ENCODE data around the gene PAX6.

Gene PAX6

DNA sequence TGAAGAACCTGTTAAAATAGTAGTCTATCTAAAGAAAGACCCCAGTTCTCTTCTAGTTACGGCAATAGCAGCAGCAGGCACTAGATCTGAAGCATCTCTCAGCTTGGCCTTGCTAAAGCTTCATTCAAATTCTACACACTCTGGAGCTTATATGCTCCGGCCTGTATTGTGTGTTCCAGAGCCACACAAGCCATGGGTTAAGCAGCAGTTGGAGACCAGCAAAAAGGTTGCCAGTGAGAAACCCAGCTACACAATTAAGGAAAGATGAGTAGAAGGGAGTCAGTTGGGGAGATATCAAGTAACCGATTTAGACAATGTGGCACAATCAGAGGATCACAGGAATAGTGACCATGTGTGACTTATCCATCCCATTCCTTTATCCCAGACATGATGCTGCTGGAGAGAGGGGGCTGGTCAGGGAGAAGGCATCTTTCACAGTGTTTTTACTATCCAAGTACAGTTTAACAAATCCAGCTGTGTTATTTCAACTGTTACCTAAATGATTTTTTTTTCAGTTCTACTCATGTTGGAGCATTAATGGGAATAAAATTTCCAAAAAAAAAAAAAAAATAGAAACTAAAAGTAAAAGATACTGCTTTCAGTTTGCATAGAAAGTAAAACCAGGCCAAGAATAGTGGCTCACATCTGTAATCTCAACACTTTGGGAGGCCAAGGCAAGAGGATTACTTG is 41.0 kb downstream of the PAX6 start:
- intact Hi-C loops (cut with DNase I; ENCODE audit: low total_unique reads) = no loop called here
- DNase-seq = no peak
- no peak overlapping the region for H3K4me3 ChIP-seq

DNA sequence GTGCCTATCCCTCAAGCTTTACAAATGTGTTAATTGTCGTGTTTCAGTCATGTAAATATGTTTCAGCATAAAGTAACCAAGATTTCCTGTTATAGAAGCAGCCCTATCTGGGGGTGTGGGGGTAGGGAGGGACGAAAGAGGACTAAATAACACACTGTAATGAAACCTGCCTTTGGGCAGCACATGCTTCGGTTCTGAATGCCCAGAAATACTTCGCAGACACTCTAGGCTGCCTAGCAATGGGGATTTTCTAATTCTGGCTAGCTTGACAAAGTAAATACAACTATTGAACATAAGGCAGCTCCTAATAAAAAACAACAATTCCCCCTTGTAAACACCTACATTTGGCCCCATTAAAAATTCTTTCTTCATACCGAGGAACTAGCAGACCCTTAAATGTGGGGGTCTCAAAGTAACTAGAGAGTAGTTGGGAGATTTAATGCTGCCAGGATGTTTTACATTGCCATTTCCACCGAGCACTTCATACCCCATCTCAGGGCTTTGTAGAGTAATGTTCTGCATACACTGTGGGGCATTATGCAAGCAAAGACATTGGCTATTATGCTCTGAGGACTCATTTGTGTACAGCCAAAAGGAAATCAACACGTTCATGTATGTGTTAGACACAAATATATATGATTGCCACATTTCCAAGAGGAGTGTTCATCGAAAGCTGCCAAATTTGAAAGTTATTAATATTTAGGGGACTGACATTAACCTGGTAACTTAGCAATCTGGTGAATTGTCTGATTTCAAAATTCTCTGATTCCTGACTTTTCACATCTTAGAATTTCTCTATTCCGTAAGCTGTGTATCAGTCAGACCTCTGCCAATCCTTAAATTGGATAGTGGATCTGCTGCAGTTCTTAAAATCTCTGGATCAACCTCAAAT is 42.1 kb downstream of the PAX6 start:
- Histone ChIP-seq H3K36me3 (no peaks in the 10 kb centered on the region), H3K27me3 (no peaks in the 10 kb centered on the region), H3K9me3 (no peaks in the 10 kb centered on the region), H3K4me3 (no peak overlapping the region), H3K27ac (no peak overlapping the region), H3K4me1 (no peaks in the 10 kb centered on the region)
- no peak for DNase-seq
- intact Hi-C loops (cut with DNase I; ENCODE audit: low total_unique reads) = no loop called here
- TF ChIP-seq, protein P1, sequence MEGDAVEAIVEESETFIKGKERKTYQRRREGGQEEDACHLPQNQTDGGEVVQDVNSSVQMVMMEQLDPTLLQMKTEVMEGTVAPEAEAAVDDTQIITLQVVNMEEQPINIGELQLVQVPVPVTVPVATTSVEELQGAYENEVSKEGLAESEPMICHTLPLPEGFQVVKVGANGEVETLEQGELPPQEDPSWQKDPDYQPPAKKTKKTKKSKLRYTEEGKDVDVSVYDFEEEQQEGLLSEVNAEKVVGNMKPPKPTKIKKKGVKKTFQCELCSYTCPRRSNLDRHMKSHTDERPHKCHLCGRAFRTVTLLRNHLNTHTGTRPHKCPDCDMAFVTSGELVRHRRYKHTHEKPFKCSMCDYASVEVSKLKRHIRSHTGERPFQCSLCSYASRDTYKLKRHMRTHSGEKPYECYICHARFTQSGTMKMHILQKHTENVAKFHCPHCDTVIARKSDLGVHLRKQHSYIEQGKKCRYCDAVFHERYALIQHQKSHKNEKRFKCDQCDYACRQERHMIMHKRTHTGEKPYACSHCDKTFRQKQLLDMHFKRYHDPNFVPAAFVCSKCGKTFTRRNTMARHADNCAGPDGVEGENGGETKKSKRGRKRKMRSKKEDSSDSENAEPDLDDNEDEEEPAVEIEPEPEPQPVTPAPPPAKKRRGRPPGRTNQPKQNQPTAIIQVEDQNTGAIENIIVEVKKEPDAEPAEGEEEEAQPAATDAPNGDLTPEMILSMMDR (IDR thresholded peaks at IDR 0.05) = no peak

More for the DNA sequence above, 41.0 kb downstream of the PAX6 start:
- Histone ChIP-seq H3K27me3 (no peaks in the 10 kb centered on the region), H3K27ac (no peak overlapping the region), H3K9me3 (no peaks in the 10 kb centered on the region), H3K4me1 (no peaks in the 10 kb centered on the region), H3K36me3 (no peaks in the 10 kb centered on the region)
- TF ChIP-seq, protein P1 (IDR thresholded peaks at IDR 0.05) = no peak

DNA sequence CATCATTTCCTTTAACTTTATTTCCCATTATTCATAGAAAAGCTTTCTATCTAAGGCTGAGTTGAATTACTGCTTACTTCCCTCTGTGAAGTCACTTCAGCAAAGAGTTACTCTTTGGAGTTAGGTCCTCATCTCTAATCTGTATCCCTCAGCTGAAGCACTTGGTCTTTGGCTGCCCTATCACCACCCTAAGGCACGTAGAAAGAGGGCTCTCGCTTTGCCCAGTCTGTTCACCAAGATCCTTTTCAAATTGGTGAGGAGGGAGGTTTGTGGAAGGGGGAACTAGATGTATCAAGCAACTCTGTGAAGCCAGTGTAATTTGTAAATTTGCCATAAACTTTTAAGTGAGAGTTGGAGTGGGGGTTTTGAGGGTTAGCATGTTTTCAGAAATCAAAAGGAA is 43.4 kb downstream of the PAX6 start:
- no peaks in the 10 kb centered on the region for H3K9me3 ChIP-seq
- H3K27me3 ChIP-seq = no peaks in the 10 kb centered on the region
- no peak overlapping the region for H3K27ac ChIP-seq
- TF ChIP-seq, protein P1 (IDR thresholded peaks at IDR 0.05) = no peak
- intact Hi-C loops (cut with DNase I; ENCODE audit: low total_unique reads) = no loop called here
- no peak overlapping the region for H3K4me3 ChIP-seq
- no peaks in the 10 kb centered on the region for H3K4me1 ChIP-seq
- DNase-seq = no peak
- no peaks in the 10 kb centered on the region for H3K36me3 ChIP-seq

DNA sequence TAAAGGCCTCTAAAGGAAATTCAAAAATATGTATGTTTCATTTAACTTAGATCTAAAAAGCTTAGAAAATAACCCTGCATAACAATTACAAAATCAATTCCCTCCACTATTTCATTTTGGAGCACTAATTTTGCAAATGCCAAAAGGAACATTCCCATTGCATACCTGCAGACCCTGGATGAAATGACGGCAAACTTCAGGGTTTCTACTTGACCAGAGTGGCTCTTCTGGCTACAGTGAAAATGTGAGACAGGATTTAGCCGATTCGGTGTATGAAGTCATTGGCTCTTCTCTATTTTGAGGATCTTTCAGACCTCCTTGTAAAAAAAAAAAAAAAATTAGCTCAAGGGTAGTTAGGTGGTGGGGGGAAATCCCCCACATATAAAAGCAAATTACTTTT is 44.1 kb downstream of the PAX6 start:
- no peaks in the 10 kb centered on the region for H3K4me1 ChIP-seq
- intact Hi-C loops (cut with DNase I; ENCODE audit: low total_unique reads) = no loop called here
- no peak overlapping the region for H3K27ac ChIP-seq
- no peaks in the 10 kb centered on the region for H3K36me3 ChIP-seq
- TF ChIP-seq, protein P1 (IDR thresholded peaks at IDR 0.05) = no peak
- no peak overlapping the region for H3K4me3 ChIP-seq
- H3K27me3 ChIP-seq = no peaks in the 10 kb centered on the region
- no peak for DNase-seq
- H3K9me3 ChIP-seq = no peaks in the 10 kb centered on the region

DNA sequence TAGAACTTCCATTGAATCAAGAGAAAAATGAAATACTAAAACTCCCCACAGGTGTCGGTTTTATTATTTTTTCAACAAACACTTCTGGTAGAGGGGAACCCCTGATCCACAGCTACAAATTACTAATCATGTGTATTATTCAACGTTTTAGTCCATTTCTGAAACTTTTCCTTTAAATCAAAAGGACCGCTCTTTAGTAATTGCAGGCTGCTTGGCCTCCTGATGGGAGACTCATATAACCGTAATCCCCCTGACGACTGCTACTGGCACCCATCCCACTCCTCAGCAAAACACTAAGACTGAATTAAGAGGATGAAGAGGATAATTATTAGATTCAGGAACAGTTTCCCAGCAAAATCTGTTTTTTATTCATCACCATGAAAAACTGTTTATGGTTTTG is 46.4 kb downstream of the PAX6 start:
- TF ChIP-seq, protein P1 (IDR thresholded peaks at IDR 0.05) = no peak
- no peaks in the 10 kb centered on the region for H3K9me3 ChIP-seq
- intact Hi-C loops (cut with DNase I; ENCODE audit: low total_unique reads) = no loop called here
- H3K27ac ChIP-seq = no peak overlapping the region
- no peaks in the 10 kb centered on the region for H3K4me1 ChIP-seq
- H3K4me3 ChIP-seq = no peak overlapping the region
- H3K36me3 ChIP-seq = peaks cover 0 to 4% (median 0%) of the 10 kb centered on the region in 3 donors
- no peaks in the 10 kb centered on the region for H3K27me3 ChIP-seq
- DNase-seq = no peak
